NB4 (cell line): Measurements from ENCODE around the gene SF3A1.

Source experiments
- DNase-seq: peaks from one replicate; pipeline ENCODE4 v3.0.0; 2010; ENCODE audit warnings: low read depth
- H3K4me3 ChIP-seq: one replicate; pipeline ENCODE4 v1.5.1; 2011; ENCODE audit warnings: mild to moderate bottlenecking, low read depth, low read length, moderate library complexity
- MYC ChIP-seq: IDR thresholded peaks from 2 replicates; pipeline ENCODE4 v1.6.1; 2011; ENCODE audit warnings: low read depth, low read length
- POLR2A ChIP-seq: IDR thresholded peaks from 2 replicates; pipeline ENCODE4 v1.6.1; 2011; ENCODE audit warnings: mild to moderate bottlenecking; ENCODE audit not compliant: insufficient read length; ENCODE audit errors: extremely low read depth
- TF ChIP-seq, protein P1 (sequence below): IDR thresholded peaks from 2 replicates; pipeline ENCODE4 v1.6.1; 2011; ENCODE audit warnings: low read depth, low read length
- TF ChIP-seq, protein P2 (sequence below): IDR thresholded peaks from one replicate; pipeline ENCODE4 v1.5.1; 2012; ENCODE audit warnings: low read depth, low read length

Gene SF3A1

DNA sequence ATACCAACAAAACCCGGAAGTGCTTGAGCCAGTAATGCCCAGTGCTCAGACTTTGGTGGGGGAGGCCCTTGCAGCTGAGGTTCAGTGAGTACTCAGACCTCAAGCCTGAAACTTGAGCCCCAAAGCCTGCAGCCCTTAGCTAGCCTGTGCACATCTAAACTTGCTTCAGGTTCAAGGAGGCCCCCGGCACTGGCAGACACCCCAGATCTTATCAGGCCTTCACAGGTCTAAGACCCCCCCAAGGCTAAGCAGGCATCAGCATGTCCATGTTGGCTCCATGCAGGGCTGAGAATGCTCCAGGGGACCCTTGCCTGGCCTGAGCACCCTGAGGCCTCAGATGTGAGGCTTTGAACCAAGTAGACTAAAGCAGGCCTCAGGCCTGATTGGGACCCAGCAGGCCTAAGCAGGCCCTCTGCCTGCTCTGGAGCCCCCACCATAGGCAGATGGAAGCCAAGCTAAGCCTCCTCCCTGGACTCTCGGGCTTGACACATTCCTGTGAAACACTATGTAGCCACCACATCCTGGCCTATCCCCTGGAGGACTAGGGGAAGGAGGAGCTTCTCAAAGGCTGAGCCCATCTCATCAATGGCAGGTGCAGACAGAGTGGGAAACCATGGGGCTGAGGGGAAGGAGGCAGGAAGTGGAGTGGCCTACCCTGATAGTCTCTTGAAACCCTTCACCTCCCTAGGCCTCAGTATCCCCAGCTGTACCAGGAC lies 66.2 kb downstream of the SF3A1 start:
- no peak overlapping the region for H3K4me3 ChIP-seq
- TF ChIP-seq, protein P1, sequence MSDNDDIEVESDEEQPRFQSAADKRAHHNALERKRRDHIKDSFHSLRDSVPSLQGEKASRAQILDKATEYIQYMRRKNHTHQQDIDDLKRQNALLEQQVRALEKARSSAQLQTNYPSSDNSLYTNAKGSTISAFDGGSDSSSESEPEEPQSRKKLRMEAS: no peak
- no peak for TF ChIP-seq POLR2A
- TF ChIP-seq, protein P2, sequence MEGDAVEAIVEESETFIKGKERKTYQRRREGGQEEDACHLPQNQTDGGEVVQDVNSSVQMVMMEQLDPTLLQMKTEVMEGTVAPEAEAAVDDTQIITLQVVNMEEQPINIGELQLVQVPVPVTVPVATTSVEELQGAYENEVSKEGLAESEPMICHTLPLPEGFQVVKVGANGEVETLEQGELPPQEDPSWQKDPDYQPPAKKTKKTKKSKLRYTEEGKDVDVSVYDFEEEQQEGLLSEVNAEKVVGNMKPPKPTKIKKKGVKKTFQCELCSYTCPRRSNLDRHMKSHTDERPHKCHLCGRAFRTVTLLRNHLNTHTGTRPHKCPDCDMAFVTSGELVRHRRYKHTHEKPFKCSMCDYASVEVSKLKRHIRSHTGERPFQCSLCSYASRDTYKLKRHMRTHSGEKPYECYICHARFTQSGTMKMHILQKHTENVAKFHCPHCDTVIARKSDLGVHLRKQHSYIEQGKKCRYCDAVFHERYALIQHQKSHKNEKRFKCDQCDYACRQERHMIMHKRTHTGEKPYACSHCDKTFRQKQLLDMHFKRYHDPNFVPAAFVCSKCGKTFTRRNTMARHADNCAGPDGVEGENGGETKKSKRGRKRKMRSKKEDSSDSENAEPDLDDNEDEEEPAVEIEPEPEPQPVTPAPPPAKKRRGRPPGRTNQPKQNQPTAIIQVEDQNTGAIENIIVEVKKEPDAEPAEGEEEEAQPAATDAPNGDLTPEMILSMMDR: no peak
- TF ChIP-seq MYC: no peak
- DNase-seq: peak; percentile 82

DNA sequence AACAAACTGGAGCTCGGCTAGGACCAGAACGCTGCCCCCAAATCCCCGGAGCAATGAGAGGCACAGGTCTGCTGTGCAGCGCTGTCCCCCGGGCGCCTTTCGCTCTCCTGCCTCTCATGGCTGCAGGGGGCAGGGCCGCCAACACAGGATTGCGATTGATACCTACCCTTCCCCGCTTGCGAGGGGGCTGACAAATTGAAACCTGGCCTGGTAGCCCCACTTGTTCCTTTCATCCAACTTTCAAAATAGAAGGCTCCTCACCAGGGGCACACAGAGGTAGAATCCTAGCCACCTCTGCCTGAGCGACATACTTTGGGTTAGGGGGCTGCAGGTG lies 66.7 kb downstream of the SF3A1 start:
- DNase-seq: no peak
- H3K4me3 ChIP-seq: no peak overlapping the region
- TF ChIP-seq MYC (no peak), POLR2A (no peak)
- TF ChIP-seq, protein P2: no peak
- TF ChIP-seq, protein P1: no peak

DNA sequence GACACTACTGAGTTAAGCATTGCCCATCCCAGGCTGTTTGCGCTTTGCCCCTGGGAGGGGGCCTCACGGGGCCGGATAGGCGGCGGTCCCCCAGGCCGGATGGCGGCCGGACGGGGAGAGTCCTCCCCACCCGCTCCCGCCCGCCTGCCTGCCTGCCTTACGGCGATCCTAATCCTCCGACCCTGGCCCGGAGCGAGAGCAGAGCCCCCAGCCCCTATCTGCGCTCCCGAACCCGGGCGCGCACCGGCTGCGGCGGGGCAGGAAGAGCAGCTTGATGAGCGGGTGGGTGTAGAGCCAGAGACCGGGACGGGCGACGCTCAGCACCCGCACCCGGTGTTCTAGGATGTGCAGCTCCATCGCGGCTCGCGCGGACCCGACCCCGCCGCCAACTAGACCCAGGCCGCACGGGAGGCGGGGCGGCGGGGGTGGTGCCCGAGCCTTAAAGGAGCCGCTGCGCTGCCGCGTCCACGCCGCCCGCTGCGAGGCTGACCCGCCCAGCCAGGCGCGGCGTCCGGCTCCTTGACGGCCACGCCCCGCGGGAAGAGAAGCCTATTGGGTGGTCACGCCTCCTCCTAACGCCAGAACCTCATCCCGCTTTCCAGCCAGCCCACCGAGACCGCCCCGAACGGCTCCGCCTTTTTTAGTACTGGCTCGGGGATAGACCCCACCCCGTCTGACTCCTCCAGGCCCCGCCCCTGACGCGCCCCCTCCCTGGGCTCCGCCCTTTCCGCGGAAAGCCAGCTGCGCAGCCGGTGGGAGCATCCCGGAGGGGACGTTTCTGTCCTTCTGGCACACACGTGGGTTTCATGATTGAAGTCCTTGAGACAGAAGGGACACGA lies 67.3 kb downstream of the SF3A1 start, which contains the start of gene CASTOR1:
Gene CASTOR1, minus strand, starts transcription at position 365 of the 839 bp plus-strand sequence. Its CDS starts 8 bp downstream, at position 357.
- TF ChIP-seq POLR2A: no peak
- TF ChIP-seq, protein P1: peak; percentile 47
- TF ChIP-seq, protein P2: no peak
- no peak for TF ChIP-seq MYC
- peak; percentile 96 for DNase-seq

DNA sequence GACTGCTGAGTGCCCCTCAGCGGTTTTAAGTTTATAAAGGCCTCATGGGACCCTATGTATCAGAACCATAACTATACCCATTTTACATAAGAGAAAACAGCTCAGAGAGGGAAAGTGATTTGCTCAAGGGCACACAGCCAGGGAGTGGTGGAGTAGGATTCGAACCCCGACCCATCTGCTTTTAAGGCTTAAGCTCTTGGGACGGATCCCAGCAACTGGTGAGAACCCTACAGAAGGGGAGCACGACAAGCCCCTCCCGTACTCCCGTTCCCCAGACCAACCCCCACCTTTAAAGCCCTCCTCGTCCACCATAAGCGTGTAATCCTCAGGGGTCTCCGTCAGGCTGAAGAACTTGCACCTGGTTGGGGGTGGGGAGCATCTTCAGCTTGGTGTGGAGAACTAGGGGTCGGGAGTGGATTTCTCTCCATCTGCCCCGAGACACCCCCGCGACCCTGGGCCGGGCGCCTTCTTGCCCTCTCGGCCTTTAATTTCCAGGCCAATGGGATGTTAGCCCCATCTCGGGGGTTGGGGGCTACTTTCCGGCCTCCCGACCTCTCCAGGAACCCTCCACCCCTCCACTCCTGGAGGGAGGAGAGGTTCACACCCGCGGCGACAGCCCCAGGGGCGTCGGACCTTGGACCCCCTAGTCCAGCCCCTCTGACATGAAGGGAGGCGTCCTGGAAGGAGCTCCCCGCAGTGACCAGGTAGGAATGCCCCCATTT lies 68.1 kb downstream of the SF3A1 start:
- TF ChIP-seq, protein P1: no peak
- TF ChIP-seq, protein P2: no peak
- no peak for TF ChIP-seq MYC
- no peak for DNase-seq
- H3K4me3 ChIP-seq: peak overlapping the region; percentile 46

More for the DNA sequence above, 67.3 kb downstream of the SF3A1 start, which contains the start of gene CASTOR1:
- H3K4me3 ChIP-seq: peak within 1 kb of the TSS; percentile 46

DNA sequence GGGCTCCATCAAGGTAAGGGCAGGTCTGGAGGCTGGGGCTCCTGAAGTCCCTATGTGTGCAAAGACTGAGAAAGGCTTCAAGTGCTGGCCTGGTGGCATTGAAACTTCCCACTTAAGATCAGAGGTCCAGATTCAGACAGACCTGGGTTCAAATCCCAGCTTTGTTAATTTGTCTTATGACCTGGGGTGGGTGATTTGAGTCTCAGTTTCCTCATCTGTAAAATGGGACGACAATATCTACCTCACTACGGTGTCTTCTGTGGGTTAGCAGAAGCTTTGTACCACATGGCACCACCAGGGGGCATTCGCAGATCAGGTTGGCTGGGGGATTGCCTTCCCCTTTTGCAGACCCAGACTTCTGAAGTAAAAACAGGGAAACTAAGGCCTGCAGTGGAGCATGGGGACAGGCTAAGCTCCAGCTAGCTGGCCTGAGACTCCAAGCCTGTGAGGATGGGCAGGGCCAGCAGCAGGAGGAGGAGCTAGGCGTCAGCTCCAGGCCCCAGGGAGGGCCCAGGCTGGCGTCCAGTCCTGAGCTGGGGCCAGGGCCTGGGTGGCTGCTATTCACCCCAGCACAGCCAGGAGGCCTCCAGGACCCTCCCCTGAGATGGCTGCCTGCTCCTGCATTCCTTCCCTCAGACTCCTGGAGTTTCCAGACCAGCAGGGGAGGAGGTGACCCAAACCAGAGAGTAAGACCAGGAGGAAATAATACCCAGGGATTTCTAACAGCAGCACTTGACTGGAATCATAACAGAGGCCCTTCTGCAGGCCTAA lies 68.9 kb downstream of the SF3A1 start:
- DNase-seq: peak; percentile 88
- H3K4me3 ChIP-seq: no peak overlapping the region
- TF ChIP-seq, protein P1: peak; percentile 72
- no peak for TF ChIP-seq POLR2A
- TF ChIP-seq, protein P2: peak; percentile 78
